Stomach (tissue), 19 donors: ENCODE results near the gene BMX. TPM values are rescaled to one million over a fixed set of nuclear protein-coding genes. Genes with fewer than 3 reads are reported as not detected.
A peak's percentile ranks its signal among the peaks of the same experiment; 100 is the strongest.

Source experiments
- DNase-seq, 2 donors: peaks; one replicate each; pipeline versions ENCODE4 v3.0.0 to v3.0.0-alpha.2; 2013 to 2019
- H3K27ac ChIP-seq, 5 donors: fragments of 200-600 bp in 4 of 5; sonication (generic) in 4 of 5; one replicate each; pipeline ENCODE4 v1.5.1; 2013 to 2019; ENCODE audit warnings: mild to moderate bottlenecking in 1 of 5, moderate library complexity in 1 of 5
- H3K27me3 ChIP-seq, 3 donors: fragments of 200-600 bp; sonication (generic); one replicate each; pipeline ENCODE4 v1.5.1; 2017 to 2019; ENCODE audit warnings: mixed run types in 1 of 3
- H3K36me3 ChIP-seq, 4 donors: fragments of 200-600 bp; sonication (generic); 1 replicate in 3 of 4; 2 replicates in 1 of 4; pipeline ENCODE4 v1.5.1; 2016 to 2019
- H3K4me1 ChIP-seq, 4 donors: fragments of 200-600 bp; sonication (generic); one replicate each; pipeline ENCODE4 v1.5.1; 2016 to 2019
- H3K4me3 ChIP-seq, 4 donors: fragments of 200-600 bp; sonication (generic) in 3 of 4; one replicate each; pipeline ENCODE4 v1.5.1; 2016 to 2019; ENCODE audit warnings: mild to moderate bottlenecking in 1 of 4
- H3K9me3 ChIP-seq, 4 donors: fragments of 200-600 bp; sonication (generic); one replicate each; pipeline ENCODE4 v1.5.1; 2016 to 2019
- EP300 ChIP-seq: sonication (generic); formaldehyde crosslinking; IDR thresholded peaks from one replicate; pipeline ENCODE4 v1.6.1; 2017; ENCODE audit warnings: antibody characterized with exemption
- POLR2A ChIP-seq, 4 donors: fragments of 450-650 bp; IDR thresholded peaks; one replicate each; pipeline ENCODE4 v1.6.1; 2016; ENCODE audit warnings: antibody characterized with exemption in 4 of 4, control low read depth in 2 of 4, mild to moderate bottlenecking in 1 of 4, moderate library complexity in 1 of 4
- POLR2AphosphoS5 ChIP-seq, 3 donors: sonication (generic); formaldehyde crosslinking; IDR thresholded peaks; one replicate each; pipeline ENCODE4 v1.6.1; 2016; ENCODE audit warnings: antibody characterized with exemption in 3 of 3
- WGBS, 5 donors: extraction: QIAGEN DNeasy Blood & Tissue Kit in 3 of 5; methylation state at CpG; one replicate each; pipeline versions ENCODE4 v1.1.5 to v1.1.7; 2013 to 2018; 5-methylcytosine and 5-hydroxymethylcytosine counted together
- intact Hi-C: fragments of 100-400 bp; cut with DNase I; formaldehyde crosslinking; loops from one replicate; pipeline ENCODE4 v1.15.1; 2023; ENCODE audit warnings: low total_unique reads
- long read RNA-seq, 10 donors: transcript quantifications; one replicate each; lab custom pipeline, GENCODE V29; 2026
- polyA plus RNA-seq, 3 donors: library from polyadenylated mRNA; stranded (reverse); fragments of 200-250 nt; gene quantifications; one replicate each; pipeline ENCODE4 v1.2.3, GENCODE V29; 2013
- total RNA-seq, 5 donors: library from RNA; depleted of rRNA; stranded (reverse); fragments of >200 nt; gene quantifications; one replicate each; pipeline versions ENCODE4 v1.1.0 to v1.2.3, GENCODE V29; 2014 to 2016
- TF ChIP-seq, protein P1 (sequence below), 7 experiments: fragments of 450-650 bp in 4 of 7; fragments of 200-600 bp in 3 of 7; sonication (generic) in 3 of 7; IDR thresholded peaks; one replicate each; pipeline ENCODE4 v1.5.1; 2016 to 2019; ENCODE audit warnings: antibody characterized with exemption in 7 of 7, control low read depth in 2 of 7, mild to moderate bottlenecking in 1 of 7
- donor health status: healthy with polysubstance abuse.
- donor health status: Bipolar disorder and iron deficiency.
- donor health status: healthy.

The BMX gene
- 1 to 10 TPM in 1 of 5 donors, under 1 TPM in 1, not detected in 3; 0.43 to 3.3 TPM for total RNA-seq
- polyA plus RNA-seq: under 1 TPM; 0.53 to 0.61 (median 0.56) TPM
- long read RNA-seq, donor 1: 0 reads
- long read RNA-seq, donor 2, partial matches to known transcripts: 0 of 1 reads
- long read RNA-seq, donor 2, other reads (novel, unspliced or antisense): 0 of 1 reads
- long read RNA-seq, donor 3: 0 reads
- long read RNA-seq, donor 4: 0 reads
- long read RNA-seq, donor 5: 0 reads
- long read RNA-seq, donor 6: 0 reads
- long read RNA-seq, donor 7: 0 reads
- long read RNA-seq, donor 8: 0 reads
- long read RNA-seq, donor 9: 0 reads
- long read RNA-seq, donor 10: 0 reads

DNA sequence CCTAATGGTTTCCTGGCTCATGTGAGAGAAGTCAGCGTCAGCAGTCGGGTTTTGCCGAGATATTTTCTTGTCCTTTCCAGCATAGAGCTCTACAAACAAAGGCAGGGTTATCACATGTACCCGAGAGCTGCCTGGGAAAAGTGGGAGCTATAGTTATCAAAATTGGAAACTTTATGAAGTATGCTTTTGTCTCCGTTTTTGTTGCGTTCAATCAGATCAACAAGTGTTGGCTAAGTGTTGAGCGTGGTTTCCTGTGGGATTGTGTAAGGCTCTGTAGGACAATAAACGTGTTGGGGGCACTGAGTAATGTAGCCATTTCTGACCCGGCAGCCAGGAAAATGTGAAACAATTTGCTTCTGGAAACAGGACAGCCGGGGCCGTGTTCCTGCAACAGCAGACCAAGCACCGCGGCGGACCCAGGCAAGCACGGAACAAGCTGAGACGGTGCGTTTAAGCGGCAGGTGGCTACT lies at the start of gene BMX:
TSS of gene BMX (plus strand) at position 311 of the 470 bp plus-strand sequence. CDS start 7,547 bp downstream, outside the sequence.
- peak in 1 of 2 donors; percentile 22 for DNase-seq
- intact Hi-C loops: no loop called here
- peak within 1 kb of the TSS in 1 of 5 donors; percentile 24 for H3K27ac ChIP-seq
- no peaks in the 10 kb centered on the region for H3K4me1 ChIP-seq
- H3K27me3 ChIP-seq: peaks cover 0 to 3% (median 0%) of the 10 kb centered on the region in 3 donors
- H3K9me3 ChIP-seq: no peaks in the 10 kb centered on the region
- no peak within 1 kb of the TSS for H3K4me3 ChIP-seq
- WGBS, 5 donors: 50 to 64% (median 55%) methylated on average over 18 of the region's 18 CpGs
- TF ChIP-seq POLR2AphosphoS5 (IDR thresholded peaks at IDR 0.05) (no peak), EP300 (no peak), POLR2A (IDR thresholded peaks at IDR 0.05) (no peak)
- TF ChIP-seq, protein P1, sequence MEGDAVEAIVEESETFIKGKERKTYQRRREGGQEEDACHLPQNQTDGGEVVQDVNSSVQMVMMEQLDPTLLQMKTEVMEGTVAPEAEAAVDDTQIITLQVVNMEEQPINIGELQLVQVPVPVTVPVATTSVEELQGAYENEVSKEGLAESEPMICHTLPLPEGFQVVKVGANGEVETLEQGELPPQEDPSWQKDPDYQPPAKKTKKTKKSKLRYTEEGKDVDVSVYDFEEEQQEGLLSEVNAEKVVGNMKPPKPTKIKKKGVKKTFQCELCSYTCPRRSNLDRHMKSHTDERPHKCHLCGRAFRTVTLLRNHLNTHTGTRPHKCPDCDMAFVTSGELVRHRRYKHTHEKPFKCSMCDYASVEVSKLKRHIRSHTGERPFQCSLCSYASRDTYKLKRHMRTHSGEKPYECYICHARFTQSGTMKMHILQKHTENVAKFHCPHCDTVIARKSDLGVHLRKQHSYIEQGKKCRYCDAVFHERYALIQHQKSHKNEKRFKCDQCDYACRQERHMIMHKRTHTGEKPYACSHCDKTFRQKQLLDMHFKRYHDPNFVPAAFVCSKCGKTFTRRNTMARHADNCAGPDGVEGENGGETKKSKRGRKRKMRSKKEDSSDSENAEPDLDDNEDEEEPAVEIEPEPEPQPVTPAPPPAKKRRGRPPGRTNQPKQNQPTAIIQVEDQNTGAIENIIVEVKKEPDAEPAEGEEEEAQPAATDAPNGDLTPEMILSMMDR (IDR thresholded peaks at IDR 0.05): no peak
- no peaks in the 10 kb centered on the region for H3K36me3 ChIP-seq

DNA sequence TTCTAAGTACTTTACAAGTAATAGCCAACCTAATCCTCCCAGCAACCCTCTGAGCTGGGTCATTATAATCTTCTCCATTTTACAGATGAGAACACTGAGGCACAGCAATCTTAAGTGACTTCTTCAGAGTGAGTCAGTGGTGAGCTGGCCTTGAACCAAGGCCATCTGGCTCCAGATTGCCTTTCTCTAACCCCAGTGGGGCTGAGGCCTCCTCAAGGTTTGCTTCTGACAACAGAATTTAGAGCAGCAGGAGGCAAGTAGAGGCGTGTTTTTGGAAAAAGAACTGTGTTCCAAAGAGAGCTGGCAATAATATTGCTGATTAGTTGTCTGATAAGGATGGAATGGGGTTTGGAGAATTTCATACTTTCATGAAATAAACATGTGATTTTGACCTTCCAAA lies 48.7 kb upstream of the BMX start:
- no peak for TF ChIP-seq EP300
- no peak for TF ChIP-seq POLR2AphosphoS5 (IDR thresholded peaks at IDR 0.05)
- intact Hi-C loops: no loop called here
- 42 to 83% (median 54%) methylated on average over 1 of the region's 1 CpG for WGBS, 5 donors
- no peak for DNase-seq
- no peaks in the 10 kb centered on the region for H3K9me3 ChIP-seq
- H3K27me3 ChIP-seq: no peaks in the 10 kb centered on the region
- H3K36me3 ChIP-seq: peaks cover 0 to 15% (median 4%) of the 10 kb centered on the region in 4 donors
- H3K4me3 ChIP-seq: no peak overlapping the region
- no peaks in the 10 kb centered on the region for H3K4me1 ChIP-seq
- H3K27ac ChIP-seq: no peak overlapping the region

GRCh38 chrX:15464704-15465103 lies 35.9 kb upstream of the BMX start:
- H3K9me3 ChIP-seq: no peaks in the 10 kb centered on the region
- H3K36me3 ChIP-seq: no peaks in the 10 kb centered on the region
- H3K4me1 ChIP-seq: no peaks in the 10 kb centered on the region
- intact Hi-C loops: loop anchor here (10.0 kb wide), 1 partner anchor 110 kb away; no protein-coding TSS in a partner anchor
- peak overlapping the region in 1 of 5 donors; percentile 56 for H3K27ac ChIP-seq
- H3K27me3 ChIP-seq: no peaks in the 10 kb centered on the region
- DNase-seq: no peak
- TF ChIP-seq POLR2AphosphoS5 (IDR thresholded peaks at IDR 0.05) (no peak), POLR2A (IDR thresholded peaks at IDR 0.05) (no peak), EP300 (no peak)
- TF ChIP-seq, protein P1 (IDR thresholded peaks at IDR 0.05): no peak
- no peak overlapping the region for H3K4me3 ChIP-seq

DNA sequence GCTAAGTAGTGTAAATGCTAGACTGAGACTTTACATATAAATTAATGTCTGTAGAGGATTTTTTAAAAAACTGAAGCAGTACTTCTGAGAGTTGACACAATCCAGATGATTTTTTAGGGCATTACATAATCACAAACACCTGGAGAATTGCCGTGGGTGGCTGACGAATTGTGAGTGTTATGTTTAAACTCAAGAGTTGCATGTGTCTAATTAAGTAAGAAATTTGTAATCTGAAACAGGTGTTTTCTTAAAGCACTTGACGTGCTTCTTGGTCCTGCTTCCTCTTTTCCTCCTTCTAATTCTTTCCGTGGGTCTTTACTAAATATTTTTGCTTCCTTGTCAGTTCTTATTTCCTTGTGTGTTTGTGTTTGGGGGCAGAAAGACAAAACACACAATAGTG lies 35.3 kb upstream of the BMX start:
- Histone ChIP-seq H3K4me1 (no peaks in the 10 kb centered on the region), H3K27me3 (no peaks in the 10 kb centered on the region), H3K27ac (peak overlapping the region in 1 of 5 donors; percentile 56), H3K9me3 (no peaks in the 10 kb centered on the region), H3K4me3 (no peak overlapping the region), H3K36me3 (no peaks in the 10 kb centered on the region)
- TF ChIP-seq, protein P1 (IDR thresholded peaks at IDR 0.05): no peak
- TF ChIP-seq POLR2AphosphoS5 (IDR thresholded peaks at IDR 0.05): peak in 1 of 3 donors; percentile 24
- 13 to 30% (median 19%) methylated on average over 4 of the region's 4 CpGs for WGBS, 5 donors
- intact Hi-C loops: loop anchor here (10.0 kb wide), 1 partner anchor 111 kb away; no protein-coding TSS in a partner anchor
- DNase-seq: peak in 1 of 2 donors; percentile 9
